DND-41 (cell line): ENCODE results near the gene XIAP.

Experiments
- ATAC-seq: fragments of 200-7000 bp; cut with Tn5 transposase; 3 replicates; pipeline ENCODE4 v1.9.1; 2021; ENCODE audit warnings: low read depth; ENCODE audit not compliant: insufficient read depth
- DNase-seq: peaks from one replicate; pipeline ENCODE4 v3.0.0-alpha.2; 2020
- H2AFZ ChIP-seq: 2 replicates; pipeline ENCODE4 v1.6.0; 2012; ENCODE audit warnings: low read depth, low read length
- H3K27ac ChIP-seq: 2 replicates; pipeline ENCODE4 v1.5.1; 2012; ENCODE audit warnings: low read length, inconsistent platforms
- H3K27me3 ChIP-seq: fragments of 200-600 bp; sonication (generic); 2 replicates; pipeline ENCODE4 v1.6.0; 2012; ENCODE audit warnings: low read length, mild to moderate bottlenecking, inconsistent platforms; ENCODE audit not compliant: insufficient read depth, poor library complexity
- H3K36me3 ChIP-seq: 2 replicates; pipeline ENCODE4 v1.5.1; 2012; ENCODE audit warnings: low read length, inconsistent platforms; ENCODE audit not compliant: insufficient read depth
- H3K4me1 ChIP-seq: 2 replicates; pipeline ENCODE4 v1.5.1; 2012; ENCODE audit warnings: mild to moderate bottlenecking, low read length; ENCODE audit not compliant: insufficient read depth
- H3K4me2 ChIP-seq: 2 replicates; pipeline ENCODE4 v1.6.0; 2012; ENCODE audit warnings: mild to moderate bottlenecking, moderate library complexity, low read length, inconsistent platforms; ENCODE audit not compliant: insufficient read depth
- H3K4me3 ChIP-seq, 2 experiments: fragments of 200-600 bp in 1 of 2; shearing (Covaris generic) in 1 of 2; 2 replicates each; pipeline ENCODE4 v1.5.1; 2012 to 2016; ENCODE audit warnings: inconsistent platforms in 2 of 2, low read length in 2 of 2, mild to moderate bottlenecking in 2 of 2, low read depth in 1 of 2, moderate library complexity in 1 of 2
- H3K79me2 ChIP-seq: 2 replicates; pipeline ENCODE4 v1.6.0; 2012; ENCODE audit warnings: low read length, inconsistent platforms; ENCODE audit not compliant: insufficient read depth
- H3K9ac ChIP-seq: 2 replicates; pipeline ENCODE4 v1.6.0; 2012; ENCODE audit warnings: low read depth, mild to moderate bottlenecking, inconsistent platforms, low read length, moderate library complexity
- H3K9me3 ChIP-seq: 2 replicates; pipeline ENCODE4 v1.5.1; 2012; ENCODE audit warnings: low read length, moderate library complexity, mild to moderate bottlenecking, inconsistent platforms; ENCODE audit not compliant: insufficient read depth, severe bottlenecking
- H4K20me1 ChIP-seq: 2 replicates; pipeline ENCODE4 v1.6.0; 2012; ENCODE audit warnings: low read length; ENCODE audit not compliant: insufficient read depth
- CTCF ChIP-seq: IDR thresholded peaks from 2 replicates; pipeline ENCODE4 v1.5.1; 2012; ENCODE audit warnings: borderline replicate concordance, low read length, moderate library complexity, mild to moderate bottlenecking; ENCODE audit not compliant: poor library complexity, severe bottlenecking; ENCODE audit errors: extremely low read depth
- EZH2 ChIP-seq: IDR thresholded peaks from 3 replicates; pipeline ENCODE4 v1.6.1; 2012; ENCODE audit warnings: borderline replicate concordance, low read depth, mild to moderate bottlenecking, moderate library complexity, low read length, inconsistent platforms; ENCODE audit not compliant: severe bottlenecking

The XIAP gene

GRCh38 chrX:123818243-123818642 is 41.6 kb upstream of the XIAP start:
- TF ChIP-seq EZH2 (no peak), CTCF (no peak)
- no peaks in the 10 kb centered on the region for H3K36me3 ChIP-seq
- H3K9ac ChIP-seq, result no peak overlapping the region
- no peaks in the 10 kb centered on the region for H3K27me3 ChIP-seq
- DNase-seq, result no peak
- H3K27ac ChIP-seq, result no peak overlapping the region
- H2AFZ ChIP-seq, result no peak overlapping the region
- H3K4me3 ChIP-seq, result no peak overlapping the region
- no peaks in the 10 kb centered on the region for H4K20me1 ChIP-seq
- no peak overlapping the region for H3K4me2 ChIP-seq
- H3K4me1 ChIP-seq, result no peaks in the 10 kb centered on the region
- H3K9me3 ChIP-seq, result no peaks in the 10 kb centered on the region
- no peak for ATAC-seq
- no peaks in the 10 kb centered on the region for H3K79me2 ChIP-seq

- DNase-seq (no peak), ATAC-seq (no peak)
- Histone ChIP-seq H3K27ac (no peak overlapping the region), H3K79me2 (no peaks in the 10 kb centered on the region), H3K9ac (no peak overlapping the region), H3K4me1 (no peaks in the 10 kb centered on the region), H3K9me3 (no peaks in the 10 kb centered on the region), H2AFZ (no peak overlapping the region), H4K20me1 (no peaks in the 10 kb centered on the region), H3K36me3 (no peaks in the 10 kb centered on the region), H3K27me3 (no peaks in the 10 kb centered on the region), H3K4me3 (no peak overlapping the region), H3K4me2 (no peak overlapping the region)
- TF ChIP-seq EZH2 (no peak), CTCF (no peak)
These were observed 36.9 kb upstream of the XIAP start for GRCh38 chrX:123822965-123823364.

GRCh38 chrX:123830309-123830708 is 29.5 kb upstream of the XIAP start:
- TF ChIP-seq CTCF, result no peak
- TF ChIP-seq EZH2, result no peak
- Histone ChIP-seq H3K27me3 (no peaks in the 10 kb centered on the region), H3K79me2 (no peaks in the 10 kb centered on the region), H3K27ac (no peak overlapping the region), H3K36me3 (no peaks in the 10 kb centered on the region), H4K20me1 (no peaks in the 10 kb centered on the region), H3K4me3 (no peak overlapping the region), H3K9me3 (no peaks in the 10 kb centered on the region), H2AFZ (no peak overlapping the region), H3K4me1 (peaks cover 3% of the 10 kb centered on the region; the same call in 1 of the 2 replicates), H3K9ac (no peak overlapping the region), H3K4me2 (no peak overlapping the region)
- DNase-seq (no peak), ATAC-seq (no peak)

- Histone ChIP-seq H4K20me1 (no peaks in the 10 kb centered on the region), H3K4me1 (peaks cover 3% of the 10 kb centered on the region; the same call in 1 of the 2 replicates), H3K79me2 (no peaks in the 10 kb centered on the region), H2AFZ (no peak overlapping the region), H3K36me3 (no peaks in the 10 kb centered on the region), H3K4me3 (no peak overlapping the region), H3K9ac (no peak overlapping the region), H3K4me2 (no peak overlapping the region), H3K27me3 (no peaks in the 10 kb centered on the region), H3K9me3 (no peaks in the 10 kb centered on the region), H3K27ac (no peak overlapping the region)
- peak; percentile 67 for DNase-seq
- no peak for TF ChIP-seq EZH2
- peak; percentile 83 for TF ChIP-seq CTCF
- ATAC-seq, result peak; percentile 97
These were observed 26.5 kb upstream of the XIAP start for GRCh38 chrX:123833387-123833786.
